Measurements from ENCODE around the gene NEUROD1. TPM values are rescaled to one million over a fixed set of nuclear protein-coding genes. Genes with fewer than 3 reads are reported as not detected.

NEUROD1 gene
- total RNA-seq, 4 donors from 2014 or later = 0.48 to 1.8 TPM; not detected in 2

DNA sequence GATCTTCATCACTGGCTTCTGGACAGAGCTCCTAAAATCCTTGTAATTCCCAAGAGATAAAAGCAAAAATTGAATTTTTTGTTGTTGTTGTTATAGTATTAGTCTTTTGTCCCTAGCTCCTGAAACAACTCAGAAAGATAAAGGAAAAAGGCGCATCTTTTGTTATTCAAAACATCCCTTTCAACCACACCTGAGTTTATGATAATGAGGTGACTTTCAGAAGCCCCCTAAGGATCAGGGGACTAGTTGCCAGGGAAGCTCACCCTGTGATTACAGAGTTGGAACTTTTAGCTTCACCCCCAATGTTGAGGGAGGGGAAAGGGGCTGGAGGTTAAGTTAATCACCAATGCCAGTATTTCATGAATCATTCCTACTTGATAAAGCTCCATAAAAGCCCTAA is 13.1 kb downstream of the NEUROD1 start:
- H3K4me1 ChIP-seq = no peaks in the 10 kb centered on the region
- H3K27ac ChIP-seq = no peak overlapping the region
- no peaks in the 10 kb centered on the region for H3K36me3 ChIP-seq
- in situ Hi-C loops (cut with MboI; ENCODE audit: low pct_ligation_motif_present in 1 of 4, low pct_unique_long_range_greater_than_20kb in 1 of 4, low sequenced_read_pairs in 3 of 4) = no loop called here
- no peak for DNase-seq
- TF ChIP-seq POLR2A (IDR thresholded peaks at IDR 0.05) (no peak), POLR2AphosphoS5 (IDR thresholded peaks at IDR 0.05) (no peak), EP300 (IDR thresholded peaks at IDR 0.05; ENCODE audit: low read depth) (no peak)
- TF ChIP-seq, protein P1, sequence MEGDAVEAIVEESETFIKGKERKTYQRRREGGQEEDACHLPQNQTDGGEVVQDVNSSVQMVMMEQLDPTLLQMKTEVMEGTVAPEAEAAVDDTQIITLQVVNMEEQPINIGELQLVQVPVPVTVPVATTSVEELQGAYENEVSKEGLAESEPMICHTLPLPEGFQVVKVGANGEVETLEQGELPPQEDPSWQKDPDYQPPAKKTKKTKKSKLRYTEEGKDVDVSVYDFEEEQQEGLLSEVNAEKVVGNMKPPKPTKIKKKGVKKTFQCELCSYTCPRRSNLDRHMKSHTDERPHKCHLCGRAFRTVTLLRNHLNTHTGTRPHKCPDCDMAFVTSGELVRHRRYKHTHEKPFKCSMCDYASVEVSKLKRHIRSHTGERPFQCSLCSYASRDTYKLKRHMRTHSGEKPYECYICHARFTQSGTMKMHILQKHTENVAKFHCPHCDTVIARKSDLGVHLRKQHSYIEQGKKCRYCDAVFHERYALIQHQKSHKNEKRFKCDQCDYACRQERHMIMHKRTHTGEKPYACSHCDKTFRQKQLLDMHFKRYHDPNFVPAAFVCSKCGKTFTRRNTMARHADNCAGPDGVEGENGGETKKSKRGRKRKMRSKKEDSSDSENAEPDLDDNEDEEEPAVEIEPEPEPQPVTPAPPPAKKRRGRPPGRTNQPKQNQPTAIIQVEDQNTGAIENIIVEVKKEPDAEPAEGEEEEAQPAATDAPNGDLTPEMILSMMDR (IDR thresholded peaks at IDR 0.05) = no peak
- H3K27me3 ChIP-seq = peaks cover 5% of the 10 kb centered on the region
- intact Hi-C loops (cut with DNase I; ENCODE audit: low total_unique reads) = no loop called here
- 72 to 79% methylated on average over 1 of the region's 1 CpG for WGBS, 2 donors (ENCODE audit: low coverage in 1 of 2)
- H3K4me3 ChIP-seq = no peak overlapping the region
- peaks cover 9 to 10% of the 10 kb centered on the region in 2 donors for H3K9me3 ChIP-seq

DNA sequence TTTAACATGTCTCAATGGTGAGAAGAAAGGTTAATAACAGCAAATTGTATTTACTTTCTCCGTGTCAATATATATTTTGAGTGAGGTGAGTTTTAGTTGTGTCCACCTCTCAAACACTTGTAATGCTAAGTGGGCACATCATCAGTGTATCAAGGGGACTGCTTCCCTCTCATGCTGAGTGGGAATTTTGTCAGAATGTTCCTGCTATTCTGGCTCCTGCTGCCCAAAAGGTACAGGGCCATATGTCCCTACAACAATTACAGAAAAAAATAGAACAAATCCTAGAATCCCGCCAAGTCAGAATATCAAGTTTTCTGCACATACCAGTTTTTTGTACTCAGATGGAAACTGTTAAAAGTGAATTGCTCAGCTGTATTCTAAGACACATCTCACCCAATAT is 18.0 kb downstream of the NEUROD1 start:
- Histone ChIP-seq H3K36me3 (no peaks in the 10 kb centered on the region), H3K4me1 (peaks cover 0 to 1% (median under 1%) of the 10 kb centered on the region in 4 donors), H3K4me3 (no peak overlapping the region), H3K27me3 (peaks cover 7% of the 10 kb centered on the region), H3K27ac (no peak overlapping the region), H3K9me3 (peaks cover 9 to 10% of the 10 kb centered on the region in 2 donors)
- intact Hi-C loops (cut with DNase I; ENCODE audit: low total_unique reads) (no loop called here), in situ Hi-C loops (cut with MboI; ENCODE audit: low pct_ligation_motif_present in 1 of 4, low pct_unique_long_range_greater_than_20kb in 1 of 4, low sequenced_read_pairs in 3 of 4) (no loop called here)
- no peak for TF ChIP-seq POLR2AphosphoS5 (IDR thresholded peaks at IDR 0.05)
- no peak for TF ChIP-seq EP300 (IDR thresholded peaks at IDR 0.05; ENCODE audit: low read depth)
- TF ChIP-seq, protein P1 (IDR thresholded peaks at IDR 0.05) = no peak
- no peak for TF ChIP-seq POLR2A (IDR thresholded peaks at IDR 0.05)
- 67 to 93% methylated on average over 1 to 2 of the region's 2 CpGs for WGBS, 2 donors (ENCODE audit: low coverage in 1 of 2)
- no peak for DNase-seq

DNA sequence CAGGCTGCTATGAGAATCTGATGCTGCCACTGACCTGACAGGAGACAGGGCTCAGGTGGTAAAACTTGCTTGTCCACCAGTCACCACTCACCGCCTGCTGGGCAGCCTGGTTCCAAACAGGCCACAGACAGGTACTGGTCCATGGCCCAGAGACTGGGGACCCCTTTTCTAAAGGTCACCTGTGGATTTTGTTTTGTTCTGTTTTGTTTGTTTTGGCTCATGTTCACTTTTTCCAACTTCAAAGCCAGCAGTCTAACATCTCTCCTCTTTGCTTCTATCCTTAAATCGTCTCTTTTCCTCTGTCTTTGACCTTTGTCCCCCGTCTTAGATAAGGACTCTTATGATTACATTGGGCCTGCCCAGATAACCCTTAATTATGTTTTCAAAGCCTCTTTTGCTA is 20.1 kb downstream of the NEUROD1 start:
- 15 to 51% methylated on average over 2 to 3 of the region's 3 CpGs for WGBS, 2 donors (ENCODE audit: low coverage in 1 of 2)
- DNase-seq = no peak

DNA sequence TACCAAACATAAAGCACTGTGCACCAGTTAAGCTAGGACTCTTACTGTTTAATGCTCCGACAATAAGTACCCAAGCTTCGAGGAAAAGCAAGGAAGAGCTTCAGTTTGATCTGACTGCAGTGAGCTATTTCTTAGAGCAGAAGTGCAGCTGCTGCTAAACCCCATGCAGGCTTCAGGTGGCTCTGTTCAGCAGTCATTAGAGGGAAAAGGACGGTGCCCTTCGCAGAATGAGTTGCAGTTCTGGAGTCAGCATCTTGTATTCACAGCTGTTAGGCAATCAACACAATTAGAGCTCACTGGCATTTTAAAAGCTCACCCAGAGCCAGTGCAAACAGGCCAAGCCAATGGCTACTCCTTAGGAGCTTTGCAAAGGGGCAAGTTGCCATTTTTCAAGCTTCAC is 21.9 kb downstream of the NEUROD1 start:
- no peak for DNase-seq
- 83 to 100% methylated on average over 4 of the region's 4 CpGs for WGBS, 2 donors (ENCODE audit: low coverage in 1 of 2)
- peaks cover 0 to 14% (median 6%) of the 10 kb centered on the region in 4 donors for H3K4me1 ChIP-seq
- H3K9me3 ChIP-seq = no peaks in the 10 kb centered on the region
- in situ Hi-C loops (cut with MboI; ENCODE audit: low pct_ligation_motif_present in 1 of 4, low pct_unique_long_range_greater_than_20kb in 1 of 4, low sequenced_read_pairs in 3 of 4) = no loop called here
- H3K27ac ChIP-seq = no peak overlapping the region
- H3K4me3 ChIP-seq = no peak overlapping the region
- TF ChIP-seq POLR2A (IDR thresholded peaks at IDR 0.05) = no peak
- TF ChIP-seq, protein P1 (IDR thresholded peaks at IDR 0.05) = no peak
- intact Hi-C loops (cut with DNase I; ENCODE audit: low total_unique reads) = no loop called here
- peaks cover 25% of the 10 kb centered on the region for H3K27me3 ChIP-seq
- no peaks in the 10 kb centered on the region for H3K36me3 ChIP-seq

More for the DNA sequence above, 20.1 kb downstream of the NEUROD1 start:
- intact Hi-C loops (cut with DNase I; ENCODE audit: low total_unique reads) = no loop called here
- Histone ChIP-seq H3K4me3 (no peak overlapping the region), H3K9me3 (no peaks in the 10 kb centered on the region), H3K36me3 (no peaks in the 10 kb centered on the region), H3K27ac (no peak overlapping the region), H3K4me1 (peaks cover 0 to 14% (median 6%) of the 10 kb centered on the region in 4 donors), H3K27me3 (peaks cover 25% of the 10 kb centered on the region)
- TF ChIP-seq, protein P1 (IDR thresholded peaks at IDR 0.05) = no peak
- no peak for TF ChIP-seq POLR2A (IDR thresholded peaks at IDR 0.05)
- no peak for TF ChIP-seq EP300 (IDR thresholded peaks at IDR 0.05; ENCODE audit: low read depth)
- TF ChIP-seq POLR2AphosphoS5 (IDR thresholded peaks at IDR 0.05) = no peak
- in situ Hi-C loops (cut with MboI; ENCODE audit: low pct_ligation_motif_present in 1 of 4, low pct_unique_long_range_greater_than_20kb in 1 of 4, low sequenced_read_pairs in 3 of 4) = no loop called here
